Immature natural killer cell (primary cell): ENCODE results near the gene CYP1A2. TPM values are rescaled to one million over a fixed set of nuclear protein-coding genes. Genes with fewer than 3 reads are reported as not detected.

Experiments
- DNase-seq, 3 donors: peaks; one replicate each; pipeline ENCODE4 v3.0.0; 2022; ENCODE audit warnings: mixed read lengths in 1 of 3
- H3K27ac Mint-ChIP-seq, 6 donors: one replicate each; pipeline ENCODE4 v1.8.0; 2020; ENCODE audit warnings: mixed read lengths in 6 of 6, mild to moderate bottlenecking in 5 of 6, inconsistent platforms in 4 of 6, moderate library complexity in 3 of 6
- H3K27me3 Mint-ChIP-seq, 3 donors: one replicate each; pipeline ENCODE4 v1.8.0; 2020 to 2021; ENCODE audit warnings: low read depth in 3 of 3, mild to moderate bottlenecking in 3 of 3, mixed read lengths in 3 of 3, moderate library complexity in 3 of 3, inconsistent platforms in 1 of 3
- H3K36me3 Mint-ChIP-seq, 3 donors: one replicate each; pipeline ENCODE4 v1.8.0; 2020; ENCODE audit warnings: mixed read lengths in 3 of 3, inconsistent platforms in 2 of 3, mild to moderate bottlenecking in 2 of 3
- H3K4me1 Mint-ChIP-seq, 2 donors: one replicate each; pipeline ENCODE4 v1.8.0; 2020; ENCODE audit warnings: inconsistent platforms in 2 of 2, mild to moderate bottlenecking in 2 of 2, mixed read lengths in 2 of 2, moderate library complexity in 1 of 2
- H3K4me3 Mint-ChIP-seq, 5 donors: one replicate each; pipeline ENCODE4 v1.8.0; 2020; ENCODE audit warnings: mild to moderate bottlenecking in 5 of 5, mixed read lengths in 5 of 5, inconsistent platforms in 3 of 5, moderate library complexity in 3 of 5
- H3K9me3 Mint-ChIP-seq, 6 donors: one replicate each; pipeline ENCODE4 v1.8.0; 2020; ENCODE audit warnings: mild to moderate bottlenecking in 6 of 6, mixed read lengths in 6 of 6, inconsistent platforms in 4 of 6, moderate library complexity in 3 of 6
- polyA plus RNA-seq, 3 donors: library from polyadenylated mRNA; unstranded; fragments of 300-500 nt; fragmentation: Illumina TruSeq; gene quantifications; one replicate each; pipeline ENCODE4 v1.2.3, GENCODE V29; 2021

The CYP1A2 gene
- polyA plus RNA-seq, 3 donors from 2014 or later: not detected

DNA sequence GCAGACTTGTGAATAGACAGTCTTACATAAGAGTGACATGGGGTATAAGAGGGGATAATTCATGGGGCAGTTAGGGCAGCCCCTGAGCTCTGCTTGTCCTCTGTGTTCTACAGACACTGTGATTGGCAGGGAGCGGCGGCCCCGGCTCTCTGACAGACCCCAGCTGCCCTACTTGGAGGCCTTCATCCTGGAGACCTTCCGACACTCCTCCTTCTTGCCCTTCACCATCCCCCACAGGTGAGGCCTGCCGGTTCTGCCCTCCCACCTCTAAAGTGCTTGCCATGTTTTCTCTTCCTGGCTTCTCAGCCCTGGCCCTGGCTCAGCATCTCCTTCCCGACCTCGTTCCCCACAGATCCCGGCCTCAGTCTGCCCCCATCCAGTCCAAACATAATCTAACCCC lies 3.4 kb downstream of the CYP1A2 start:
- DNase-seq: no peak
- Mint-ChIP-seq H3K27me3 (peaks cover 0 to 7% (median 2%) of the 10 kb centered on the region in 3 donors), H3K4me3 (no peak overlapping the region), H3K9me3 (no peaks in the 10 kb centered on the region), H3K36me3 (no peaks in the 10 kb centered on the region), H3K27ac (no peak overlapping the region), H3K4me1 (no peaks in the 10 kb centered on the region)

DNA sequence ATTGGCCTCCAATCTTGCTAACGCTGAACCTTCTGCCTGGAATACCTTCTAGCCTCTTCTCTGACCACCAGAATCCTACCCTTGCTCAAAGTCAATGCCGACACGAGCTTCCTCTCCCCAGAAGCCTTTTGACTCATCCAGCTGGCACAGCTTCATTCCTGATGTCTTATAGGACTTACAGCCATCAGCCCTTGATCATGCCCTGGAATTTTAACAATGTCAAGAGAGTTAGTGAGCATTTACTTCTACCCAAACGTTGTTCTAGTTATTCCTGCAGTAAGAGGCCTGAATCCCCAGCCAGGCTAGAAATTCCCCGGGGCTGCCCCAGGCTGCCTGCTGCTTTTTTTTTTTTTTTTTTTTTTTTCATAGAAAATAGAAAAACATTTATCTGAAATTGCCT lies 3.9 kb downstream of the CYP1A2 start:
- Mint-ChIP-seq H3K4me1 (no peaks in the 10 kb centered on the region), H3K36me3 (no peaks in the 10 kb centered on the region), H3K27ac (no peak overlapping the region), H3K4me3 (no peak overlapping the region), H3K9me3 (no peaks in the 10 kb centered on the region), H3K27me3 (peaks cover 0 to 7% (median 0%) of the 10 kb centered on the region in 3 donors)
- no peak for DNase-seq

DNA sequence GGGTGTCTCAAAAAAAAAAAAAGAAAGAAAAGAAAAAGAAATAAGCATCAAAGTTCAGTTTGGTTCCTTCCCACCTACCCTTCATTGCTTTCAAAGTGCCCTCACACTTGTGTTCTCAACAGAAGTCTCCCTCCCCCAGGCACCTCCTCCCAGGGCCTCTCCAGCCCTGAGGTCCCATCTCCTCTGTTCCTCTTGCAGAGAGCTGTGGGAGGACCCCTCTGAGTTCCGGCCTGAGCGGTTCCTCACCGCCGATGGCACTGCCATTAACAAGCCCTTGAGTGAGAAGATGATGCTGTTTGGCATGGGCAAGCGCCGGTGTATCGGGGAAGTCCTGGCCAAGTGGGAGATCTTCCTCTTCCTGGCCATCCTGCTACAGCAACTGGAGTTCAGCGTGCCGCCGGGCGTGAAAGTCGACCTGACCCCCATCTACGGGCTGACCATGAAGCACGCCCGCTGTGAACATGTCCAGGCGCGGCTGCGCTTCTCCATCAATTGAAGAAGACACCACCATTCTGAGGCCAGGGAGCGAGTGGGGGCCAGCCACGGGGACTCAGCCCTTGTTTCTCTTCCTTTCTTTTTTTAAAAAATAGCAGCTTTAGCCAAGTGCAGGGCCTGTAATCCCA lies 6.1 kb downstream of the CYP1A2 start:
- Mint-ChIP-seq H3K4me1 (no peaks in the 10 kb centered on the region), H3K27ac (no peak overlapping the region), H3K9me3 (no peaks in the 10 kb centered on the region), H3K4me3 (no peak overlapping the region), H3K27me3 (peaks cover 0 to 7% (median under 1%) of the 10 kb centered on the region in 3 donors), H3K36me3 (no peaks in the 10 kb centered on the region)
- no peak for DNase-seq

DNA sequence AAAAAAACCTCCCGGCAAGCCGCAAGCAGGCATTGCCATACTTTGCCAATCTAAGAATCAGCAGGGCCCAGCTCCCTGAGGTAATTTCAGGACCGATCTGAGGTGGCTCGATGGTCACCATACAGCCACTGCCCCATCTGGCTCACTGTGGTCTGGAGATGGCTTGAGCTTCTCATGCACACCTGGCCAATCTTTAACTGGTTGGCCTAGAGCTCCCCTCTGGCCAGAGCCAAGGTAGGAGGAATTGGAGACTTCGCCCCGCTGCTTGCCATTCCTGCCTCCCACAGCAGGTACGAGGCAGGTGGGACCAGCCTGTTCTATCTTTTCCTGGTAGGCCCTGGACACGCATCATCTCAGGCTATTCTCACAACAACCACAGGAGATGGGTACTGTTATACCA lies 10.1 kb downstream of the CYP1A2 start:
- no peaks in the 10 kb centered on the region for H3K9me3 Mint-ChIP-seq
- no peaks in the 10 kb centered on the region for H3K4me1 Mint-ChIP-seq
- peaks cover 2% of the 10 kb centered on the region in 3 donors for H3K27me3 Mint-ChIP-seq
- H3K36me3 Mint-ChIP-seq: no peaks in the 10 kb centered on the region
- no peak overlapping the region for H3K27ac Mint-ChIP-seq
- no peak overlapping the region for H3K4me3 Mint-ChIP-seq
- DNase-seq: no peak

GRCh38 chr15:74762791-74763150 lies 14.1 kb downstream of the CYP1A2 start:
- H3K4me1 Mint-ChIP-seq: no peaks in the 10 kb centered on the region
- peaks cover 2 to 8% (median 2%) of the 10 kb centered on the region in 3 donors for H3K27me3 Mint-ChIP-seq
- H3K4me3 Mint-ChIP-seq: no peak overlapping the region
- no peak overlapping the region for H3K27ac Mint-ChIP-seq
- DNase-seq: no peak
- H3K9me3 Mint-ChIP-seq: no peaks in the 10 kb centered on the region
- H3K36me3 Mint-ChIP-seq: no peaks in the 10 kb centered on the region

DNA sequence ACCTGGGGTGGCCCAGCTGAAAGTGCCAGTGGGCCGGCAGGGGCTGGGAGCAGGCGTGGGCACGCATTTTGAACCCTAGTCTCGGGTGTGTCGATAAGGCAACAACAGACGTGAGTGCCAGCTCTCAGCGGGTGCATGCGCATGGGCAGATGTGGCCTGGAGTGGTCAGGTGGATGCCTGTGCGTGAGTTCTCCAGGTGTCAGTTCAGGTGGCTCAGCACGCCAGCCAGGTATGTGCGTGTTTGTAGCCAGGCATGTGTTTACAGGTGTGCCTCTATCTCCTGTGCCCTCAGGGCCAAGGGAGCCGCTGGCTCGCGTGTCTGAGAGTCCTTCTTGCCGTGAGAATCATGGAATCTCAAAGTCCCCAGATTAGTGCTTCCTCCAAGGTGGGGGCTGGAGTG lies 14.8 kb downstream of the CYP1A2 start:
- Mint-ChIP-seq H3K27me3 (peaks cover 2 to 8% (median 2%) of the 10 kb centered on the region in 3 donors), H3K4me1 (no peaks in the 10 kb centered on the region), H3K9me3 (no peaks in the 10 kb centered on the region), H3K27ac (no peak overlapping the region), H3K4me3 (no peak overlapping the region), H3K36me3 (no peaks in the 10 kb centered on the region)
- DNase-seq: no peak

DNA sequence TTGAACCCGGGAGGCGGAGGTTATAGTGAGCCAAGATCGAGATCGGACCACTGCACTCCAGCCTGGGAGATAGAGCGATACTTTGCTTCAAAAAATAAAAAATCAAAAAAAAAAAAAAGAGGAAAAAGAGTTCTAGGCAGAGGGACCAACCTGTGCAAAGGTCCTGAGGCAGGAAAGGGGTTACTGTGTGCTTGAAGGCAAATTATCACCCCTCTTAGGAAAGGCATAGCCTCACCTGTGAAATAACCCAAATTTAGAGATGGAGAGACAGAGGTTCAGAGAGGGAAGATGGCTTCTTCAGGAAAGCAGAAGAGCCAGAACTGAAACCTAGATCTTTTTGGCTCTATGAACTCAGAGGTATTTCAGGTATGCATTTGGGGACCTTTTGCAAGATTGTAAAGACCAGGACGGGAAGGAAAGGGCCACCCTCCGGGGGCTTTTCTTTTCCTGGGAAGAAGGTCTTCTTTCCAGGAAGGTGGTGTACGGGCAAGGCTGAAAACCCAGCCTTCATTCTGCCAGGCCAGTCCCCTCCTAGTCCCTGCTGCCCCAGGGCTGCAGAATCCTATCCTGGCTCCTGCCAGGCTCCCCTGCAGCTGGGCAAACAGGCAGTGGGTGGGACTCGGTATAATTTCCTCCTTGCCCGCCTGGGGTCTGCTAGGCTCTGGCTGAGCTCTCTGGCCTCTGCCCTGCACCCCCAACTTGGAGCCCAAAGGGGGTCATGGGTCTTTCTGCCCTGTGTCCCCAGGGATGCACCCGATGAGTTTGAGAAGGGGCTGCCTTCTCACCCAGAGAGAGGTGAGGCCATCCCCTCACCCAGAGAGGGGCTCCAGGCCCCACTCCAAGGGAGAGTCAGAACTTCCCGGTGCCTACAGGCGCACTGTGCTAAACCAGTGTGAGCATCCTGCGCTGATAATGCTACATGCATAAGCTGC lies 18.8 kb downstream of the CYP1A2 start:
- H3K9me3 Mint-ChIP-seq: no peaks in the 10 kb centered on the region
- no peak for DNase-seq
- no peaks in the 10 kb centered on the region for H3K36me3 Mint-ChIP-seq
- H3K27me3 Mint-ChIP-seq: peaks cover 3 to 10% (median 6%) of the 10 kb centered on the region in 3 donors
- no peak overlapping the region for H3K4me3 Mint-ChIP-seq
- no peak overlapping the region for H3K27ac Mint-ChIP-seq
- peaks cover 6 to 10% of the 10 kb centered on the region in 2 donors for H3K4me1 Mint-ChIP-seq

DNA sequence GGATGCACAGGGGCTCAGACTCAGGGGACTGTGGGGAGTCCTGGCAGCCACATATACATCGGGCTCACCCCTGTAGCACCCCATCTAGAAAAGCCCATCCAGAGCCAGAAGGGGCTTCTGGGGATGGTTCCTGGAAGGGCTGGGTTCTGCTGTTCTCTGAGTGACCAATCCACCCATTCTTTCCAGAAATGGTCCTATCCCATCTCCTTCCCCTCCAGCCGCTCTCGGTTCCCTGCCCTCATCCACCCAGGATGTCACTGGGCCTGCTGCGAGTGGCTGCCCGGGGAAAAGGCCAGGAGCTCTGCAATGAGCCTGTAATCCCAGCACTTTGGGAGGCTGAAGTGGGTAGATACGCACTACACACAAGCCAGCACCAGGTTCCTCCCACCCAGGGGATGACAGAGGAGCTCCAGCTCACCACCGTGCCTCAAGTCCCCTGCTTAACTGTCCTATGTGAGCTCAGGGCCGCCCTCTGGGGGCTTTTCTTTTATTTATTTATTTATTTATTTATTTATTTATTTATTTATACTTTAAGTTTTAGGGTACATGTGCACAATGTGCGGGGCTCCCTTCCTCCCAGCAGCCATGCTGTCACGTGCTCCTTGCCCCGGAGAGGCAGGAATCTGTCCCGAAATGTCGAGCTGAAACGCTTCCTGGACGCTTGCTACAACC lies 19.6 kb downstream of the CYP1A2 start:
- no peak overlapping the region for H3K27ac Mint-ChIP-seq
- peaks cover 3 to 8% (median 6%) of the 10 kb centered on the region in 3 donors for H3K27me3 Mint-ChIP-seq
- H3K9me3 Mint-ChIP-seq: no peaks in the 10 kb centered on the region
- H3K4me1 Mint-ChIP-seq: peaks cover 6 to 10% of the 10 kb centered on the region in 2 donors
- no peaks in the 10 kb centered on the region for H3K36me3 Mint-ChIP-seq
- no peak overlapping the region for H3K4me3 Mint-ChIP-seq
- DNase-seq: no peak

DNA sequence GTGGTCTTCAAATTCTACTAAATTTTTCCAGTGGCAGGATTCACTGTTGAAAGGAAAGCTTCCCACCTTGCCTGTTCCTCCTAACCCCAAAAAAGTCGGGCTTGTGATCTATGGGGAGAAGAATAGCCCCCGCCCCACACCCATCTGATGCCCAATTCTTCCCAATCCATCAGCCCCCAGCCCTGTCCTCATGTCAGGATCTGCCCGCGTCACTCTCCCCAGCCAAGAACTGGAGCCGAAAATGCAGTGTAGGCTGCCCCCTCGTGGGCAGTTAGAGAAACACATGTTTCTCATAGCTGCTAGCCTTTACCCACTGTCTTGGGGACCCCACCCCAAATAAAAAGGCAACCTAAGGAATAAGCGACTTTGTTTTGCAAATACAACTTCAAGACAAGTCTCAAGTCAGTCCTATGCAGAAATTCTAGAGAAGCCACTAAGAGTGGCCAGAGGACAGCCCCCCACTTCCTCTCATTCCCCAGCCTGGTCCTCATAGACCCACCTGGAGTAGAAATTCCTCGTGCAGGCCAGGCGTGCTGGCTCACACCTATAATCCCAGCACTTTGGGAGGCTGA lies 20.2 kb downstream of the CYP1A2 start:
- no peaks in the 10 kb centered on the region for H3K9me3 Mint-ChIP-seq
- DNase-seq: peak; percentile 51 to 63 (median 61)
- H3K27ac Mint-ChIP-seq: no peak overlapping the region
- H3K4me3 Mint-ChIP-seq: peak overlapping the region in 1 of 5 donors; percentile 1
- H3K27me3 Mint-ChIP-seq: peaks cover 3 to 8% (median 6%) of the 10 kb centered on the region in 3 donors
- no peaks in the 10 kb centered on the region for H3K36me3 Mint-ChIP-seq
- H3K4me1 Mint-ChIP-seq: peaks cover 6 to 10% of the 10 kb centered on the region in 2 donors

GRCh38 chr15:74769463-74770025 lies 20.9 kb downstream of the CYP1A2 start:
- no peak overlapping the region for H3K4me3 Mint-ChIP-seq
- H3K4me1 Mint-ChIP-seq: peaks cover 6 to 10% of the 10 kb centered on the region in 2 donors
- no peak for DNase-seq
- no peak overlapping the region for H3K27ac Mint-ChIP-seq
- H3K36me3 Mint-ChIP-seq: no peaks in the 10 kb centered on the region
- peaks cover 3 to 8% (median 6%) of the 10 kb centered on the region in 3 donors for H3K27me3 Mint-ChIP-seq
- no peaks in the 10 kb centered on the region for H3K9me3 Mint-ChIP-seq

DNA sequence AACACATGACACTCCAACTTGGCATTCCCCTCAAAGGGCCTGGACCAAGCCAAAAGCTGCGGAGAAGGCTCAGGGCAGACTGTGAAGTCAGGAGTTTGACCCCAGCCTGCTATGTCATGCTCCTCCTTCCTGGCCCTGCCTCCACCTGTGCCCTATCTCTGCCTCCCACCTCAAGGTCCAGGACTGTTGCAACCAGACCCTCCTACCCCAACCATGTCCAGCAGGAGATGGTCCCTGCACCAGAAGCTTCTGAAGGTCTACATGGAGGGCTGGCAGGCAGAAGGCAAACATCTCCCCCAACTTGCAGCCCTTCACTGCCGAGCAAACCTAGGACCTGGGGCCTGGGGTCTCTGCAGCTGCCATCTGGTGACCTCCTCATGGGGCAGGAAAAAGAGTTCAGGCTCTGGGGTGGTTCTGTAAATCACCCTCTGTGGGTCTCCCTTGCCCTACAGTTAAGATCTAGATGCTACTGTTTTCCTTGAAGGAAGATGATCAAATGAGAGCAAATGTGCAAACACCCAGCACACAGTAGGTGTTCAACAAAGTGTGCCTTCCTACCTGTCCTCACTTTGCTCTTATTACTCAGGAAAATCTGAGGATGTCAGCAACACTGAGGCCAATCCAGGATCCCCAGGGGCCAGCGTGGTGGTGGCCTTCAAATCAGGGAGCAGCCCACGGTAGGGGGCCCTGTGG lies 21.7 kb downstream of the CYP1A2 start:
- H3K36me3 Mint-ChIP-seq: no peaks in the 10 kb centered on the region
- no peak for DNase-seq
- peaks cover 3 to 8% (median 6%) of the 10 kb centered on the region in 3 donors for H3K27me3 Mint-ChIP-seq
- H3K27ac Mint-ChIP-seq: no peak overlapping the region
- H3K4me3 Mint-ChIP-seq: no peak overlapping the region
- H3K4me1 Mint-ChIP-seq: peaks cover 8 to 11% of the 10 kb centered on the region in 2 donors
- H3K9me3 Mint-ChIP-seq: no peaks in the 10 kb centered on the region

- Mint-ChIP-seq H3K9me3 (peaks cover 0 to 1% (median 0%) of the 10 kb centered on the region in 6 donors), H3K4me1 (peaks cover 36 to 38% of the 10 kb centered on the region in 2 donors)
Observed at GRCh38 chr15:74773329-74773728, 24.7 kb downstream of the CYP1A2 start.

DNA sequence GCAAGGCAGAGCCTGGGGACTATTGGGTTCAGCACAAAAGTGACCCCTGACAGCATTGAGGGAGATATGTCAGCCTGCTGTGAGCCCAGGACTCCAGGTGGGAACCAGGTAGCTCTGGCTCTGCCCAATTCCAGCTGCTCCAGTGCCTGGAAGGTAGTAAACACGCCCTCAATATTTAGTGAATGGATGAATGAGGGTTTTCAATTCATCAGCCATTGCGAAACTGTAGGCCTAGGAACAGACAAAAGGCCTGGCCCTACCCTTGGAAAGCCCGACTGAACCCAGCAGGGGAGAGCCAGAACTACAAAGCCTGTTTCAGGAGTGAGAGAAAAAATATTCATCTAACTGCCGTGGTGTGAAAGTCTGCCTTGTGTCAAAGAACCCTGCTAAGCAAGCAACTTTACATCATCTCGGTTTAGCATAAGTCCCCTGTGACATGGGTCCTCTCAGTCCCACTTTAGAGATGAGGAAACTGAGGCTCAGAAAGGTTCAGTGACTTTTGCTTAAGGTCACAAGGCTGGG lies 25.1 kb downstream of the CYP1A2 start:
- Mint-ChIP-seq H3K4me1 (peaks cover 37 to 40% of the 10 kb centered on the region in 2 donors), H3K36me3 (no peaks in the 10 kb centered on the region), H3K27me3 (peaks cover under 1 to 2% (median 2%) of the 10 kb centered on the region in 3 donors), H3K27ac (peak overlapping the region in 3 of 6 donors; percentile 11 to 35 (median 30)), H3K9me3 (peaks cover 0 to 1% (median 0%) of the 10 kb centered on the region in 6 donors), H3K4me3 (no peak overlapping the region)
- no peak for DNase-seq

More at GRCh38 chr15:74773329-74773728, 24.7 kb downstream of the CYP1A2 start:
- no peak for DNase-seq
- H3K4me3 Mint-ChIP-seq: no peak overlapping the region
- H3K27me3 Mint-ChIP-seq: peaks cover 2 to 4% (median 3%) of the 10 kb centered on the region in 3 donors
- H3K36me3 Mint-ChIP-seq: no peaks in the 10 kb centered on the region
- H3K27ac Mint-ChIP-seq: peak overlapping the region in 1 of 6 donors; percentile 11
